HepG2 (cell line): Measurements from ENCODE around the gene PRKAR2A.

Experiments
- CBFB ChIP-seq: sonication (generic); formaldehyde crosslinking; IDR thresholded peaks from 2 replicates; pipeline ENCODE4 v1.4.0; 2020; ENCODE audit warnings: missing genetic modification reagents
- CBX2 ChIP-seq, 2 experiments: fragments of 200-600 bp in 1 of 2; sonication (generic); formaldehyde crosslinking in 1 of 2; IDR thresholded peaks; 2 replicates each; pipeline versions ENCODE4 v1.7.0 to v1.8.1; 2018 to 2022; ENCODE audit warnings: low read depth in 2 of 2, low read length in 1 of 2, mild to moderate bottlenecking in 1 of 2, missing genetic modification reagents in 1 of 2
- CEBPB ChIP-seq: IDR thresholded peaks from 2 replicates; pipeline ENCODE4 v1.6.1; 2011; ENCODE audit warnings: low read depth, low read length, improper control_type of control experiment, borderline replicate concordance
- CTCF ChIP-seq: sonication (generic); formaldehyde crosslinking; IDR thresholded peaks from 2 replicates; pipeline ENCODE4 v1.5.0; 2020; ENCODE audit warnings: mild to moderate bottlenecking, missing genetic modification reagents, moderate library complexity
- RCOR2 ChIP-seq: IDR thresholded peaks from 2 replicates; pipeline ENCODE4 v1.6.1; 2016; ENCODE audit warnings: missing biosample characterization, missing genetic modification reagents
- SIX1 ChIP-seq: sonication (generic); formaldehyde crosslinking; IDR thresholded peaks from 2 replicates; pipeline ENCODE4 v1.4.0; 2020; ENCODE audit warnings: missing genetic modification reagents, borderline replicate concordance
- TARDBP ChIP-seq: sonication (generic); formaldehyde crosslinking; IDR thresholded peaks from 2 replicates; pipeline ENCODE4 v1.8.0; 2022; ENCODE audit warnings: mild to moderate bottlenecking, missing genetic modification reagents
- XBP1 ChIP-seq: sonication (generic); formaldehyde crosslinking; IDR thresholded peaks from 2 replicates; pipeline ENCODE4 v1.5.0; 2020; ENCODE audit warnings: missing genetic modification reagents
- ZFP37 ChIP-seq: sonication (generic); formaldehyde crosslinking; IDR thresholded peaks from 2 replicates; pipeline ENCODE4 v1.4.0; 2020; ENCODE audit warnings: missing genetic modification reagents, borderline replicate concordance
- ZNF281 ChIP-seq: sonication (generic); formaldehyde crosslinking; IDR thresholded peaks from 2 replicates; pipeline ENCODE4 v1.4.0; 2020; ENCODE audit warnings: missing genetic modification reagents, borderline replicate concordance
- ZNF644 ChIP-seq: IDR thresholded peaks from 2 replicates; pipeline ENCODE4 v1.6.1; 2016; ENCODE audit warnings: low read depth
- ZNF776 ChIP-seq: sonication (generic); formaldehyde crosslinking; IDR thresholded peaks from 2 replicates; pipeline ENCODE4 v1.4.0; 2020; ENCODE audit warnings: mild to moderate bottlenecking, missing genetic modification reagents

GRCh38 chr3:48782046-48782445, 65.6 kb downstream of the PRKAR2A start:
- TF ChIP-seq XBP1: no peak
- no peak for TF ChIP-seq SIX1 (CRISPR knock-in tag)
- no peak for TF ChIP-seq ZNF776 (CRISPR knock-in tag)
- no peak for TF ChIP-seq ZNF644 (CRISPR knock-in tag)
- no peak for TF ChIP-seq ZNF281 (CRISPR knock-in tag)
- no peak for TF ChIP-seq ZFP37 (CRISPR knock-in tag)
- no peak for TF ChIP-seq RCOR2 (CRISPR knock-in tag)
- no peak for TF ChIP-seq TARDBP (CRISPR knock-in tag)
- TF ChIP-seq CEBPB: no peak
- TF ChIP-seq CBFB (CRISPR knock-in tag): no peak
- TF ChIP-seq CBX2 (IDR thresholded peaks at IDR 0.05; ENCODE audit: low read depth, low read length): no peak
- TF ChIP-seq CBX2 (CRISPR knock-in tag; IDR thresholded peaks at IDR 0.05; ENCODE audit: low read depth): no peak
- no peak for TF ChIP-seq CTCF (CRISPR knock-in tag)
